ENCODE measurements around the gene TNFSF15.
A peak's percentile ranks its signal among the peaks of the same experiment; 100 is the strongest.

The TNFSF15 gene

GRCh38 chr9:114787214-114787613, 18.6 kb downstream of the TNFSF15 start:
- DNase-seq: no peak

- no peak for DNase-seq
Observed at GRCh38 chr9:114785866-114786650, 19.8 kb downstream of the TNFSF15 start.

DNA sequence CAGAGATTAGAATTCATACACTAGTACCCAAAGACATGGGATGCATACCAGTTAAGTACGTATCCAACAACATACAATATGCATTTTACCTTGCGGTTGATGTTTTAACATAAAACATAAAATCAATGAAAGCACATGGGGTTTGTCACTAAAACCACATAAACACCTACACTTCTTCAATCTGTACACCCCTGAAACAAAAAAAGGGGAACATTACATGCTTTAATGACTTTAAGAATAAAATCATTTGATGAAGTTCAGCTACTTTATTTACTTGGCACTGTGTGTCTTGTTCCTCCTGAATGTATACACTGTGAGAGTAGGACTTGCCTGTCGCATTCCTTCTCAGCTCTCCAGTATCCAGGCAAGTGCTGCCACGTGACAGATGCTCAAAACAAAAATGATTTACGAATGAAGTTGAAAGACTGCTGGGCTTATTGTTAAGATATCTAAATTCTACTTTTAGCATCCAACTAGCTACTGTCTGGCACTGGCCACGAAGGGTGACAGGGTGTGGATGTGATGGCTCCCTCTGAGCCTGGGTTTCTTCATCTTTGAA, 21.0 kb downstream of the TNFSF15 start:
- no peak for DNase-seq

DNA sequence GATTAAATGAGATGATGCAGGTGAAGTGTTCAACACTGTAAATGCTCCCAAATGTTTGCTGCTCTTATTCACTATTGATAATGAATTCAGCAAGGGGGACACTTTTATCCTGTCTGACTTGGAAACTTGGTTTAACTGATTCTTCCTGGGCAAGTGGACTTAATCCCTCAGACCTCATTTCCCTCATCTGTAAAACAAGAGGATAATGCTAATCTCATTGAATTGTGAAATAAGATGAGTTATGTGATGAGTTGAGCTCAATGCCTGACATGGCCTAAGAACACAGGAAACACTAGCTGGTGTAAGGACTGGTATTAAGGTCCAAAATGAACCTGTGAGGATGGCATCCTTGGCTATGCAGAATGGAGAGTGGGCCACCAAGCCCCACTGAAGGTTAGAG, 23.3 kb downstream of the TNFSF15 start:
- DNase-seq: no peak

DNA sequence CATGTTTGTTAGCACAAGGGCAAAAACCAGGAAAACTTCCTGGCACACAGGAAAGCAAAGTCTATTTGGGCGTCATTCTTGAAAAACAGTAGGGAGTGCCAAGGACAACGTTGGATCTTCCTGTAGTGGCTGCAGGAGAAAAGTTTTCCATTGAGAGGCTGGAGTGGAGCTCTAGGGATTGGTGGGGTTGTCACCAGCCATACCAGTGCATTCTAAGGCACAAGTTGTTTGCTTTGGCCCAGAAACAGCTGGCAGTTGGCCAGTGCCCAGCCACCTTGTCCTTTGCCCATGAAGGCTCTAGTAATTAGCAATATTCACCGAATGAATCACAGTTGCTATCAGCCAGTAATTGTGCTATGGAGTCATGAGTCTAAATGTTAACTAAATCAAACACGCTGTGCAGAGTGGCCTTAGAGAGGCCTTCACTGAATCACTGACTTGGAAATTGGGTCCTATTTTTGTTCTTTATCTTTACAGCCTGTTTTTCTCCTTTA, 26.4 kb downstream of the TNFSF15 start:
- peak; percentile 76 for DNase-seq

GRCh38 chr9:114777821-114778609, 27.8 kb downstream of the TNFSF15 start:
- no peak for DNase-seq

GRCh38 chr9:114776683-114777399, 29.0 kb downstream of the TNFSF15 start:
- no peak for DNase-seq

GRCh38 chr9:114775981-114776380, 29.9 kb downstream of the TNFSF15 start:
- no peak for DNase-seq

DNA sequence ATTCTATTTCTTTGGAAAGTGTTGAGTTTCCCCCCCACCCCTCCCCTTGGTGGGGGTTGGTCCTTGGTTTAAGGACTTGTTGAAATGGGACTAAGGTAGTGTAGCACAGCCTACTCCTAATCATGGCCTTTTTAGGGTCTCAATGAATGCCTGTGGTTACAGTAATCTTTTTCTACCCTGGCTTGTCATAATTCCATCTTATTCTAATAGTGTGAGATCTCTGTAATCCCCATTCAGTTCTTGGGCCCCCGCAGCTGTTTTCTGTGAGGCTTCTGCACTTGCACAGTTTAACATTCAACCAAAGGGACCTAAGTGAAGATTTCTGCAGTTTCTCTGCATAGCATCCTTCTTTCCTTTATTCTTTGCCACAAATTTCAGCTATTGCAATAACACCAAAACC, 30.7 kb downstream of the TNFSF15 start:
- no peak for DNase-seq

DNA sequence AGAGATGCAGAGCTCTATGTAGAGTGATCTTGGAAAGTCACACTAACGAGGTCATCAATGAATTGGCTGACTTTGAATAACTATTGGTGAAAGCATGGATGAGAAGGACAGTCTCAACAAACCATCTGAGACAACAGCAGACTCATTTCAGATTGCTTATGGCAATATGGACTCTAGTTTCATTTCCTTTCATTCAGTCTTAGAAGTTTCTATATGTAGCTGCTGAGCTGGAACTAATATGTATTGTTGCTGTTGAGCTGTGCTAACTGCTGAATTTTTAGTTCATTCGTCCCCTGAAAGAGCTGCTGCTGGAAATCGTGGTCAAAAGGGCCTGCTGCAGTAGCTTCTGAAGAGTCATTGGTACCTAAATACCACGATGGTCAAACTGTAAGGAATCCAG, 31.3 kb downstream of the TNFSF15 start:
- DNase-seq: no peak

GRCh38 chr9:114771889-114772288, 34.0 kb downstream of the TNFSF15 start:
- DNase-seq: no peak

GRCh38 chr9:114770991-114771390, 34.8 kb downstream of the TNFSF15 start:
- DNase-seq: no peak

DNA sequence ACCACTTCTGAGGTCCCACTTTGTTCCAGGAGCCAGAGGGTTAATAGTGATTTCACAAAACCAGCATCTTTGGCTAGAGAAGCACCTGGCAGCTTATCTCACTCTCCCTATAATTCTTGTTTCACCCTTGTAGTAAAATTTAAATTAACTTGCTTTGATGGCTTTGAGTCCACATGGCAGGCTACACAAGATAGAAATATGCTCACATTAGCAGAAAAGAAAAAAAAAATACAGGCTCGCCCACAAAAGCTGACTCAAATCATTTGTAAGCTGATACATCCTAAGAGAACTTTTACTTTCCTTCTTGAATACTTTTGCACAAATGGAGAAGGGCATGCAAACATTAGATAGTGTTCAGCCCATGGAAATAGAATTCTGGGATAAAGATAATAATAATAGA, 36.2 kb downstream of the TNFSF15 start:
- DNase-seq: no peak

DNA sequence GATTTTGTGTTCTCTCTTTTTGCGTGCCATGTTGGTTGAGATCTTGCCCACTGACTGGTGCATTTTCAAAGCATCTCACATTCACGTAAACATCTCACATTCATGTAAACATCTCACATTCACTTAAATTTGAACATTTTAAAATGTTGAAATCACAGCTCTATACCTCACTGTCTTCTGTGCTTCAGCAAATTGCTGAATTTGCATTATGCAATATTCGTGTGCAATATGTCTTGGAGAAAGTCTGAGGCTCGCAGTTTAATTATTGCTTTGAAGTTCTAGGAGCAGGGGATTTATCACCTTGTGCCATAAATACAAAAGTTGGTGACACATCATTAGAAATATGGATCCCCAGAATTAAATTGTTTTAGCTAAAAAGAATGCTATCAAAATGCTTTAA, 42.6 kb downstream of the TNFSF15 start:
- DNase-seq: no peak

- DNase-seq: no peak
Observed at GRCh38 chr9:114761523-114761922, 44.3 kb downstream of the TNFSF15 start.

DNA sequence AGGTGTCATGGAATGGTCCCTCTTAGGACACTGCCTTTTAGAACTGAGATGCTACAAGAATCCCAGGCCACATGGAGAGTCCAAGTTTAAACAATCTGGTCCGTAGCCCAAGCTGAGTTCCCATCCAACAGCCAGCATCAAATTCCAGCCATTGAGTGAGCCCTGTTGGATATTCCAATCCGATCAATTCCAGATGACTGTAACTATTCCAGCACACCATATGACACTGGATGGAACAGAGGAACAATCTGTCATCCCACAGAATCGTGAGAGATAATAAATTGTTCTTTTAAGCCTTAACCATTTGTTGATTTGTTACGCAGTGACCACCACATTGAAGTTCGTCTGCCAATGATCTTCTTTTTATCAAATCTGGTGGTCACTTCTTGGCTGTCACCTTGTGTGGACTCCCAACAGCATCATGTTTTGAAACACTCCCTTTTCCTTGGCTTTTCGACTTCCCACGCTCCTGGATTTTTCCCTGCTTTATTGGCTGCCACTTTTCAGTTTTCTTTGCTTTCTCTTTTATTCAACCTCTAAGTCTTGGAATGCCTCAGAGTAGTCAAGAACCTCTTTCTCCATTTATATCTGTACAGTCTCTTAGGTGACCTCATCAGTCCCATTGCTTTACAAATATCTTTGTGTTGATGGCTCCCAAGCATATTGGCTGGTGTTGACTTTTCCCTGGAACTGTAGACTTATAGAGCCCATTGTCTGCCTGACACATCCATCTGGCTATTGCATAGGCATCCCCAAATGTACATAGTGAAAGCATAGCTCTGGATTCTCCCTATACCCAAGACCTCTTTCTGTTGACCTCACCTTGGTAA, 46.1 kb downstream of the TNFSF15 start:
- DNase-seq: no peak

DNA sequence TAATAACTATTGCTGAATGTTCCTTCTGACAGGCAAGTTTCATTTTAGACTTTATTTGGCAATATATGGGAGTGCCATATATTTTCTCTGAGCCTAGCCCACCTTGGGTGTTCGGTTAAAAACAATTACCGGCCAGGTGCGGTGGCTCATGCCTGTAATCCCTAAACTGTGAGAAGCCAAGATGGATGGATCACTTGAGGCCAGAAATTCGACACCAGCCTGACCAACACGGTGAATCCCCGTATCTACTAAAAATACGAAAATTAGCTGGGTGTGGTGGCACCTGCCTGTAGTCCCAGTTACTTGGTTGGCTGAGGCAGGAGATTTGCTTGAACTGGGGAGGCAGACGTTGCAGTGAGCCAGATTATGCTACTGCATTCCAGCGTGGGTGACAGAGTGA, 47.9 kb downstream of the TNFSF15 start:
- peak; percentile 23 for DNase-seq

GRCh38 chr9:114757395-114757794, 48.4 kb downstream of the TNFSF15 start:
- DNase-seq: no peak

DNA sequence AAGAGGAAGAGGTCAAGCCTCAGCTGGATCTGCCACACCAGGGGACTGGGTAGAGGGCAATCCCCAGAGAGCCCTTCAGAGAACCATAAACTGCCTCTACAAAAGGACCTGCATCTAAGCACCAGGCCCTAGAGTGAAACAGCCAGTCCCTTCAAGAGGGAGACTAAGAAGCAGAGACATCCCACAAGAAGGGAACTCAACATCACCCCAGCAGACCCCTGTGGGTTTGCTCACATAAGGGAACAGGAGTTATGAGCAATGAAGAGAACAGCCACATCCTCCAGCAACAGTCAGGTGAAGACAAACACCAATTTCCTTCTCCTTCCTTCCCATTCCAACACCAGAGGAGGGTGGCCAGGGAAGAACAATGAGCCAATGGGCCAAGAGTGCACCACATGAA, 48.9 kb downstream of the TNFSF15 start:
- no peak for DNase-seq

DNA sequence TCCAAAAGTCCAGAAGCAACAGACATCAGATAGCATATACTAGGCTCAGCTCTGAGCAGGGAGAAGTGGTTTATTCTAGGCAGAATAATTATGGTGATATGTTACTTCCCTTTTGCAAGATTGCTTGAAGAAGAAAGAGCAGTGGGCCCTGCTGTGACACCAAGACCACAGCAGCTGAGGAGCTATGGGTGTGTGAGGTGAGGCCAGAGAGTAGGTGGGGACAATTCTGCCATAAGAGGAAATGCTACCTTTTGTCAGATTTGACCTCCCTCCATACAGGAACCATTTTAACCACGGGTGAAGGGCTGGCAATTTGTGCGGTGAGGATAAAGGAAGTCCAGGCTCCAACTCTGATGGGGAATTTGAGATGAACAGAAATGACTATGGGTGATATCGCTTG, 51.3 kb downstream of the TNFSF15 start:
- DNase-seq: no peak

DNA sequence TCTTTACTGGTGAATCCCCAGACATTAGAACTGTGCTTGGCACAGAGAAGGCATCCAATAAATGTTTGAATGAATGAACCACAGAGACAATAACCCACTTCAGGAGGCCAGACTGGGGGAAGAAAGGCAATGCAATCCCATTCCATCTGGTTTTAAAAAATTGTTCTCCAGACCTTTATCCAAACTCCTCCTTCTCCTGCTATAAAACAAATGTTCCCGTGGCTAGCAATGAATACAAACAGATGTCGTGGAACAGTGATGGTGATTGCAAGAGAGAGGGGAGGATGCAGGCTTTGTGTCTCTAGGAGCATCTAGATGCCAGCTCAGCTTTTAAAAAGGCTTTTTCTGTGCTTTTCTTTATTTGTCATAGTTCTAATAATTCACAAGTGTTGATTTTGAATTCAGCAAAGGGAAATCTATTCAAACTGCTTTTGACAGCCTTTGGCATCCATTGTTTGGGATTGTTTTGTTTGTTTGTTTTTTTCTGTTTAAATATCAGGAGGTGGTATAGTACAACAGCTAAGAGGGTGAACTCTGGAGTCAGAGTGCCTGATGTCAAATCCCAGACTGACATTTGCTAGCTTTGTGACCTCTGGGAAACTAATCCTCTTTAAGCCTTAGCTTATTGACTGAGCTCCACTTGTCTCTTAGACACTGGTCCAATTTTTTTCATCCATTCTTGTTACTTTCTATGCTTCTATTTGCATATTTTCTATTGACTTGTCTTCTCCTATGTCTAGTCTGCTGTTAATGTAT, 59.1 kb downstream of the TNFSF15 start:
- no peak for DNase-seq
